Endothelial cell of umbilical vein (primary cell): ENCODE results near the gene ECI1. TPM values are rescaled to one million over a fixed set of nuclear protein-coding genes. Genes with fewer than 3 reads are reported as not detected.

Source experiments
- BruUV-seq: library from RNA; stranded (reverse); fragments of 400-500 nt; replicated peaks from 2 replicates; lab custom pipeline; 2021; lab: Mats Ljungman, UMichigan
- CTCF ChIA-PET: fragments of 300-600, 350-600 bp; sonication (Branson Sonifier 250); formaldehyde crosslinking; loops from one replicate; lab custom pipeline; 2021; ENCODE audit warnings: antibody characterized with exemption, inconsistent platforms; lab: Charles Lee
- POLR2A ChIA-PET: fragments of 300-600, 350-600 bp; sonication (Branson Sonifier 250); formaldehyde crosslinking; loops from one replicate; lab custom pipeline; 2021; ENCODE audit warnings: antibody characterized with exemption, inconsistent platforms; lab: Charles Lee
- DNase-seq: peaks from one replicate; pipeline ENCODE4 v3.0.0-alpha.2; 2011; ENCODE audit warnings: low read depth, low spot score
- FAIRE-seq: peaks from 2 replicates; lab custom pipeline; 2011; peaks lifted over from hg19 to GRCh38; lab: Jason Lieb, UNC
- H2AFZ ChIP-seq: 2 replicates; pipeline ENCODE4 v1.6.0; 2012; ENCODE audit warnings: low read depth, low read length, control low read depth, inconsistent platforms
- H3K27ac ChIP-seq: 2 replicates; pipeline ENCODE4 v1.5.1; 2011; ENCODE audit warnings: low read depth, mild to moderate bottlenecking, control low read depth, low read length, moderate library complexity; ENCODE audit not compliant: insufficient read depth
- H3K27me3 ChIP-seq, 2 experiments: 2 replicates each; pipeline versions ENCODE4 v1.6.0 to v1.6.1; 2011; ENCODE audit warnings: low read length in 2 of 2, mixed read lengths in 1 of 2; ENCODE audit not compliant: control insufficient read depth in 2 of 2, insufficient read depth in 2 of 2
- H3K36me3 ChIP-seq, 2 experiments: 2 replicates in 1 of 2; 3 replicates in 1 of 2; pipeline ENCODE4 v1.5.1; 2011; ENCODE audit warnings: low read length in 2 of 2, mild to moderate bottlenecking in 1 of 2, moderate library complexity in 1 of 2; ENCODE audit not compliant: control insufficient read depth in 2 of 2, insufficient read depth in 2 of 2; ENCODE audit errors: extremely low read depth in 1 of 2
- H3K4me1 ChIP-seq: 3 replicates; pipeline ENCODE4 v1.5.1; 2011; ENCODE audit warnings: mild to moderate bottlenecking, low read length; ENCODE audit not compliant: control insufficient read depth, insufficient read depth; ENCODE audit errors: extremely low read depth
- H3K4me2 ChIP-seq: 2 replicates; pipeline ENCODE4 v1.6.1; 2011; ENCODE audit warnings: low read length, control low read depth, mixed read lengths; ENCODE audit not compliant: insufficient read depth
- H3K4me3 ChIP-seq, 3 experiments: fragments of 200-600 bp in 1 of 3; sonication (generic), shearing (Covaris generic) in 1 of 3; replicated peaks in 1 of 3; 2 replicates each; pipeline ENCODE4 v1.5.1; 2011 to 2016; ENCODE audit warnings: control low read depth in 3 of 3, low read length in 3 of 3, mild to moderate bottlenecking in 2 of 3, inconsistent platforms in 1 of 3, low read depth in 1 of 3, moderate library complexity in 1 of 3; ENCODE audit not compliant: insufficient read depth in 1 of 3
- H3K79me2 ChIP-seq: 2 replicates; pipeline ENCODE4 v1.6.0; 2012; ENCODE audit warnings: low read length, inconsistent platforms; ENCODE audit not compliant: control insufficient read depth, insufficient read depth
- H3K9ac ChIP-seq: replicated peaks from 2 replicates; pipeline ENCODE3; 2011; ENCODE audit warnings: low read length, control low read depth; ENCODE audit not compliant: insufficient read depth; ENCODE audit errors: extremely low read depth
- H3K9me1 ChIP-seq: replicated peaks from 3 replicates; pipeline ENCODE4 v1.6.0; 2011; ENCODE audit warnings: mild to moderate bottlenecking, low read length; ENCODE audit not compliant: control insufficient read depth, insufficient read depth; ENCODE audit errors: extremely low read depth
- H3K9me3 ChIP-seq: replicated peaks from 2 replicates; pipeline ENCODE4 v1.5.1; 2012; ENCODE audit warnings: low read length, inconsistent platforms; ENCODE audit not compliant: control insufficient read depth, insufficient read depth
- H4K20me1 ChIP-seq: replicated peaks from 2 replicates; pipeline ENCODE3; 2011; ENCODE audit warnings: mild to moderate bottlenecking, low read length; ENCODE audit not compliant: control insufficient read depth, insufficient read depth; ENCODE audit errors: extremely low read depth
- EZH2 ChIP-seq: IDR thresholded peaks from 2 replicates; pipeline ENCODE4 v1.6.1; 2012; ENCODE audit warnings: borderline replicate concordance, low read depth, mild to moderate bottlenecking, moderate library complexity, low read length, inconsistent platforms; ENCODE audit not compliant: severe bottlenecking
- FOS ChIP-seq: IDR thresholded peaks from 2 replicates; pipeline ENCODE4 v1.6.1; 2011; ENCODE audit warnings: mild to moderate bottlenecking, low read length, moderate library complexity, borderline replicate concordance; ENCODE audit not compliant: insufficient read depth
- GATA2 ChIP-seq: IDR thresholded peaks from 2 replicates; pipeline ENCODE4 v1.7.0; 2011; ENCODE audit warnings: low read depth, mild to moderate bottlenecking, moderate library complexity, mixed read lengths, low read length; ENCODE audit not compliant: insufficient read length, insufficient read depth
- JUN ChIP-seq: IDR thresholded peaks from 2 replicates; pipeline ENCODE4 v1.6.1; 2011; ENCODE audit warnings: borderline replicate concordance, low read depth; ENCODE audit not compliant: insufficient read length, insufficient read depth
- MYC ChIP-seq: IDR thresholded peaks from one replicate; pipeline ENCODE4 v1.6.1; 2011; ENCODE audit warnings: mild to moderate bottlenecking, low read depth, low read length
- POLR2A ChIP-seq: IDR thresholded peaks from 2 replicates; pipeline ENCODE4 v1.6.1; 2012; ENCODE audit warnings: low read depth, mild to moderate bottlenecking, control low read depth, low read length
- dilution Hi-C: fragments of 300-500 bp; cut with MboI; formaldehyde crosslinking; loops from one replicate; pipeline ENCODE4 v1.15.0; 2019; ENCODE audit warnings: low sequenced_read_pairs; ENCODE audit not compliant: extremely low pct_ligation_motif_present
- intact Hi-C: fragments of 100-400 bp; cut with micrococcal nuclease; formaldehyde crosslinking; loops from one replicate; pipeline ENCODE4 v1.10.0; 2022
- polyA plus RNA-seq, 4 experiments: library from polyadenylated mRNA; depleted of rRNA in 3 of 4; stranded (reverse) in 3 of 4; unstranded in 1 of 4; fragments of >200 nt; gene quantifications; 2 replicates each; pipeline versions ENCODE4 v1.2.1 to v1.2.3, GENCODE V29; 2011 to 2012; ENCODE audit warnings: missing spikeins in 1 of 4
- total RNA-seq: library from RNA; stranded (reverse); gene quantifications from 2 replicates; pipeline ENCODE4 v1.2.3, GENCODE V29; 2021
- TF ChIP-seq, protein P1 (sequence below), 2 donors: IDR thresholded peaks; 1 replicate in 1 of 2; 2 replicates in 1 of 2; pipeline ENCODE4 v1.5.1; 2011; ENCODE audit warnings: low read length in 2 of 2, mild to moderate bottlenecking in 2 of 2, moderate library complexity in 2 of 2, control low read depth in 1 of 2, inconsistent platforms in 1 of 2, low read depth in 1 of 2; ENCODE audit not compliant: insufficient read depth in 1 of 2; ENCODE audit errors: extremely low read depth in 1 of 2

ECI1 gene
- total and polyA plus RNA-seq, 2 donors (not counting 3 experiments of a cell fraction or from before 2014, with no cell fraction given), result 43.6 to 48.3 TPM

DNA sequence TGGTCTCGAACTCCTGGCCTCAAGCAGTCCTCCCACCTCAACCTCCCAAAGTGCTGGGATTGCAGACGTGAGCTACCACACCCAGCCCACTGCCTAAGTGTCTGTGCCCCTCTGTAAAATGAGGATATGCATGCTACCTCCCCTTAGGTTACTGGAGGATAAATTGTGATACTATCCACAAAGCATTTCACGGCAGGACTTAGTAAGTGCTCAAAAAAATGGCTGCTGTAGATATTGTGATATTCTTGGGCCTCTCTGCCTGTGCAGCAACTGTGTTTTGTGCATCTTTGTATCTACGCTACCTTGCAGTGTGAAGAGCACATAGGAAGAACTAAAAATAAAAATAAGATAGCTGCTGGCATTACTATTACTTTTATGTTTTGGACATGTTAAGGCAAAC lies 53.1 kb downstream of the ECI1 start:
- no peaks in the 10 kb centered on the region for H4K20me1 ChIP-seq
- dilution Hi-C loops, result no loop called here
- H3K9me3 ChIP-seq, result no peaks in the 10 kb centered on the region
- peaks cover 28 to 39% of the 10 kb centered on the region in 2 experiments for H3K27me3 ChIP-seq
- no peak overlapping the region for H3K9ac ChIP-seq
- H3K4me3 ChIP-seq, result no peak overlapping the region
- H3K4me1 ChIP-seq, result no peaks in the 10 kb centered on the region
- no peak for DNase-seq
- H3K4me2 ChIP-seq, result no peak overlapping the region
- no peaks in the 10 kb centered on the region for H3K79me2 ChIP-seq
- no peak for FAIRE-seq
- TF ChIP-seq FOS, result no peak
- TF ChIP-seq JUN, result no peak
- TF ChIP-seq GATA2, result no peak
- TF ChIP-seq POLR2A, result no peak
- TF ChIP-seq, protein P1, sequence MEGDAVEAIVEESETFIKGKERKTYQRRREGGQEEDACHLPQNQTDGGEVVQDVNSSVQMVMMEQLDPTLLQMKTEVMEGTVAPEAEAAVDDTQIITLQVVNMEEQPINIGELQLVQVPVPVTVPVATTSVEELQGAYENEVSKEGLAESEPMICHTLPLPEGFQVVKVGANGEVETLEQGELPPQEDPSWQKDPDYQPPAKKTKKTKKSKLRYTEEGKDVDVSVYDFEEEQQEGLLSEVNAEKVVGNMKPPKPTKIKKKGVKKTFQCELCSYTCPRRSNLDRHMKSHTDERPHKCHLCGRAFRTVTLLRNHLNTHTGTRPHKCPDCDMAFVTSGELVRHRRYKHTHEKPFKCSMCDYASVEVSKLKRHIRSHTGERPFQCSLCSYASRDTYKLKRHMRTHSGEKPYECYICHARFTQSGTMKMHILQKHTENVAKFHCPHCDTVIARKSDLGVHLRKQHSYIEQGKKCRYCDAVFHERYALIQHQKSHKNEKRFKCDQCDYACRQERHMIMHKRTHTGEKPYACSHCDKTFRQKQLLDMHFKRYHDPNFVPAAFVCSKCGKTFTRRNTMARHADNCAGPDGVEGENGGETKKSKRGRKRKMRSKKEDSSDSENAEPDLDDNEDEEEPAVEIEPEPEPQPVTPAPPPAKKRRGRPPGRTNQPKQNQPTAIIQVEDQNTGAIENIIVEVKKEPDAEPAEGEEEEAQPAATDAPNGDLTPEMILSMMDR (IDR thresholded peaks at IDR 0.05; ENCODE audit: extremely low read depth in 1 of 2, insufficient read depth in 1 of 2, low read depth in 1 of 2, low read length in 2 of 2), result no peak
- TF ChIP-seq EZH2, result no peak
- no peak for TF ChIP-seq MYC
- POLR2A ChIA-PET, result no interaction called here
- H3K36me3 ChIP-seq, result no peaks in the 10 kb centered on the region
- H2AFZ ChIP-seq, result no peak overlapping the region
- no peaks in the 10 kb centered on the region for H3K9me1 ChIP-seq
- CTCF ChIA-PET, result interaction anchor here (0.5 kb wide), 1 partner anchor 249 kb away, joined by 3 read pairs; no protein-coding TSS in a partner anchor
- H3K27ac ChIP-seq, result no peak overlapping the region
- BruUV-seq, result no TSS peak
- intact Hi-C loops, result loop anchor here (5.0 kb wide), 1 partner anchor 54 kb away; the partner anchor contains the start of gene ECI1
